GM21390 (cell line): ENCODE results near the gene SUGP2.
"Not testable (repeated sequence)": the region's sequence is repeated elsewhere in the genome, so short reads cannot be mapped to it uniquely, and the experiment has no call there.

Source experiments
- ATAC-seq: cut with Tn5 transposase; IDR thresholded peaks from one replicate; pipeline ENCODE4 v1.9.1; 2021; ENCODE audit not compliant: unreplicated experiment

Gene SUGP2

GRCh38 chr19:18955042-18955441 lies 78.3 kb downstream of the SUGP2 start:
- ATAC-seq, result no peak

GRCh38 chr19:18954094-18954493 lies 79.2 kb downstream of the SUGP2 start:
- no peak for ATAC-seq

GRCh38 chr19:18952364-18953003 lies 80.8 kb downstream of the SUGP2 start:
- not testable (repeated sequence) for ATAC-seq

- ATAC-seq, result no peak
Measured at GRCh38 chr19:18951721-18952281, 81.5 kb downstream of the SUGP2 start.

GRCh38 chr19:18949858-18950257 lies 83.5 kb downstream of the SUGP2 start:
- no peak for ATAC-seq

- no peak for ATAC-seq
Measured at GRCh38 chr19:18948976-18949356, 84.4 kb downstream of the SUGP2 start.

GRCh38 chr19:18948075-18948975 lies 85.0 kb downstream of the SUGP2 start:
- ATAC-seq, result no peak

- no peak for ATAC-seq
Measured at GRCh38 chr19:18946918-18947317, 86.4 kb downstream of the SUGP2 start.

- no peak for ATAC-seq
Measured at GRCh38 chr19:18946335-18946734, 87.0 kb downstream of the SUGP2 start.

- no peak for ATAC-seq
Measured at GRCh38 chr19:18945297-18945696, 88.0 kb downstream of the SUGP2 start.

GRCh38 chr19:18943465-18943864 lies 89.9 kb downstream of the SUGP2 start:
- no peak for ATAC-seq

GRCh38 chr19:18942692-18943091 lies 90.6 kb downstream of the SUGP2 start:
- no peak for ATAC-seq

GRCh38 chr19:18941628-18942354 lies 91.5 kb downstream of the SUGP2 start:
- no peak for ATAC-seq
